ENCODE measurements around the gene FMO4.
"Not testable (repeated sequence)": the region's sequence is repeated elsewhere in the genome, so short reads cannot be mapped to it uniquely, and the experiment has no call there.

FMO4 gene

DNA sequence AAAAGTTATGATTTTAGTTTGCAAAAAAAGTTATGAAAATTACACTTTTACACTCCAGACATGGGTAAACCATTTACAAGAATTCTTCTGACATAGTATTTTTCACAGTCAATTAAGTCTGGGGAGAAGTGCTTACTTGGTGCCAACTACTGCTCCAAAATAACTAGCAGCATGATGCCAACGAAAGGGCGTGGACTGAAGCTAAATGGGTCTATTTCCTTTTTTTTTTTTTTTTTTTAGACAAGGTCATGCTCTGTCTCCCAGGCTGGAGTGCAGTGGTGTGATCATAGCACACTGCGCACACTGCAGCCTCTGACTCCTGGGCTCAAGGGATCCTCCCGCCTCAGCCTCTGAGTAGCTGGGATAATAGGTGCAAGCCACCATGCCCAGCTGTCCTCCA is 43.2 kb downstream of the FMO4 start:
- Histone ChIP-seq H3K27ac (ENCODE audit: low read depth, low read length) (no peak overlapping the region), H3K4me1 (ENCODE audit: control insufficient read depth, insufficient read depth, low read length) (no peaks in the 10 kb centered on the region), H3K36me3 (ENCODE audit: control insufficient read depth, insufficient read depth, low read length) (no peaks in the 10 kb centered on the region), H3K9me3 (ENCODE audit: control insufficient read depth, insufficient read depth, low read length) (no peaks in the 10 kb centered on the region), H3K27me3 (ENCODE audit: control insufficient read depth, insufficient read depth, low read length) (no peaks in the 10 kb centered on the region), H3K9ac (ENCODE audit: low read depth, low read length) (no peak overlapping the region), H3K4me3 (ENCODE audit: low read depth, low read length) (no peak overlapping the region)

DNA sequence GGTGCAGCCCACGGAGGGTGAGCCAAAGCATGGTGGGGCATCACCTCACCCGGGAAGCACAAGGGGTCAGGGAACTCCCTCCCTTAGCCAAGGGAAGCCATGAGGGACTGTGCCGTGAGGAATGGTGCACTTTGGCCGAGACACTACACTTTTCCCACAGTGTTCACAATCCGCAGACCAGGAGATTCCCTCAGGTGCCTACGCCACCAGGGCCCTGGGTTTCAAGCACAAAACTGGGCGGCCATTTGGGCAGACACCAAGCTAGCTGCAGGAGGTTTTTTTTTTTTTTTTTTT is 45.3 kb downstream of the FMO4 start:
- not testable (repeated sequence) for H3K9me3 ChIP-seq (ENCODE audit: control insufficient read depth, insufficient read depth, low read length); H3K9ac ChIP-seq (ENCODE audit: low read depth, low read length); H3K4me1 ChIP-seq (ENCODE audit: control insufficient read depth, insufficient read depth, low read length); H3K36me3 ChIP-seq (ENCODE audit: control insufficient read depth, insufficient read depth, low read length); H3K27ac ChIP-seq (ENCODE audit: low read depth, low read length); H3K4me3 ChIP-seq (ENCODE audit: low read depth, low read length); H3K27me3 ChIP-seq (ENCODE audit: control insufficient read depth, insufficient read depth, low read length)

DNA sequence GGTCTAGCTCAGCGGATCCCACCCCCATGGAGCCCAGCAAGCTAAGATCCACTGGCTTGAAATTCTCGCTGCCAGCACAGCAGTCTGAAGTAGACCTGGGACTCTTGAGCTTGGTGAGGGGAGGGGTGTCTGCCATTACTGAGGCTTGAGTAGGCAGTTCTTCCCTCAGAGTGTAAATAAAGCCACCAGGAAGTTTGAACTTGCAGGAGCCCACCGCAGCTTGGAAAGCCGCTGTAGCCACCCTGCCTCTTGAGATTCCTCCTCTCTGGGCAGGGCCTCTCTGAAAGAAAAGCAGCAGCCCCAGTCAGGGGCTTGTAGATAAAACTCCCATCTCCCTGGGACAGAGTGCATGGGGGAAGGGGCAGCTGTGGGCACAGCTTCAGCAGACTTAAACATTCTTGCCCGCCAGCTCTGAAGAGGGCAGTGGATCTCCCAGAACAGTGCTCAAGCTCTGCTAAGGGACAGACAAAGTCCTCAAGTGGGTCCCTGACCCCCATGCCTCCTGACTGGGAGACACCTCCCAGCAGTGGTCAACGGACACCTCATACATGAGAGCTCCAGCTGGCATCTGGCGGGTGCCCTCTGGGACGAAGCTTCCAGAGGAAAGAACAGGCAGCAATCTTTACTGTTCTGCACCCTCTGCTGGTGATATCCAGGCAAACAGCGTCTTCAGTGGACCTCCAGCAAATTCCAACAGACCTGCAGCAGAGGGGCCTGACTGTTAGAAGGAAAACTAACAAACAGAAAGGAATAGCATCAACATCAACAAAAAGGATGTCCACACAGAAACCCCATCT is 45.9 kb downstream of the FMO4 start:
- H3K9me3 ChIP-seq (ENCODE audit: control insufficient read depth, insufficient read depth, low read length); H3K9ac ChIP-seq (ENCODE audit: low read depth, low read length): not testable (repeated sequence)

DNA sequence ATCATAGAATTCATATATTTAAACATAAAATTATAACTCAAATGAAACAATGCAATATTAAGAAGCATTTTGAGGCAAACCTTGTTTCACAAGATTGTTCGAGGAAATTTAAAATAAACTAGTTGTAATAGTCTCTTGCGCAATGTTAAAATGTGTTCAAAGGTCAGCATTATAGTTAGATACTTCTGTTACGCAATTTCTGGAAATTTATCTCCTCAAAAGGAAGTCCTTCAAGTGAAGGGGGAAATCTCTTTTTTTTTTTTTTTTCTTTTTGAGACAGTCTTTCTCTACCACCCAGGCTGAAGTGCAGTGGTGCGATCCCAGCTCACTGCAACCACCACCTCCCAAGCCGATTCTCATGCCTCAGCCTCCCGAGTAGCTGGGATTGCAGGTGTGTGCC is 52.1 kb downstream of the FMO4 start:
- Histone ChIP-seq H3K27me3 (ENCODE audit: control insufficient read depth, insufficient read depth, low read length) (no peaks in the 10 kb centered on the region), H3K4me3 (ENCODE audit: low read depth, low read length) (no peak overlapping the region), H3K36me3 (ENCODE audit: control insufficient read depth, insufficient read depth, low read length) (no peaks in the 10 kb centered on the region), H3K27ac (ENCODE audit: low read depth, low read length) (no peak overlapping the region), H3K9me3 (ENCODE audit: control insufficient read depth, insufficient read depth, low read length) (no peaks in the 10 kb centered on the region), H3K4me1 (ENCODE audit: control insufficient read depth, insufficient read depth, low read length) (no peaks in the 10 kb centered on the region), H3K9ac (ENCODE audit: low read depth, low read length) (no peak overlapping the region)

More for the DNA sequence above, 45.9 kb downstream of the FMO4 start:
- H3K27me3 ChIP-seq (ENCODE audit: control insufficient read depth, insufficient read depth, low read length); H3K4me3 ChIP-seq (ENCODE audit: low read depth, low read length); H3K4me1 ChIP-seq (ENCODE audit: control insufficient read depth, insufficient read depth, low read length); H3K27ac ChIP-seq (ENCODE audit: low read depth, low read length); H3K36me3 ChIP-seq (ENCODE audit: control insufficient read depth, insufficient read depth, low read length): not testable (repeated sequence)

DNA sequence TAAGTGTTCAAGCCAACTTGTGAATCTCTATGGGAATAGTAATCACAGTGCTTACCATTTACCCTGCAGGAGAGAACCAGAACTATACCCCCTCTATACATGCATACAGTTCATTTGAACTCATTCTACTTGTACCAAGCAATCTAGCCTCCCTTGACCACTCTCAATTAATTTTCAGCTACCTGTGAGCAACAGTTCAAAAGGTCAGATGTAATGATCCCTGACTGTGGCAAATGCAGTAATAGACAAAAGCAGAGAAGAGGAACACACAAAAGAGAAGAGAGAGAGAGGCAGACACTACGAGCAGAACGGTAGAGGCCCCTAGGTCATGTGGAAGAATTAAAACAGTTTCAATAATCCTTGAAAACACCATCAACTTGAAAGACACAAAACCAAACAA is 52.8 kb downstream of the FMO4 start:
- H3K9me3 ChIP-seq (ENCODE audit: control insufficient read depth, insufficient read depth, low read length) = no peaks in the 10 kb centered on the region
- H3K4me3 ChIP-seq (ENCODE audit: low read depth, low read length) = no peak overlapping the region
- H3K4me1 ChIP-seq (ENCODE audit: control insufficient read depth, insufficient read depth, low read length) = no peaks in the 10 kb centered on the region
- H3K27ac ChIP-seq (ENCODE audit: low read depth, low read length) = no peak overlapping the region
- H3K27me3 ChIP-seq (ENCODE audit: control insufficient read depth, insufficient read depth, low read length) = no peaks in the 10 kb centered on the region
- H3K9ac ChIP-seq (ENCODE audit: low read depth, low read length) = no peak overlapping the region
- H3K36me3 ChIP-seq (ENCODE audit: control insufficient read depth, insufficient read depth, low read length) = no peaks in the 10 kb centered on the region

DNA sequence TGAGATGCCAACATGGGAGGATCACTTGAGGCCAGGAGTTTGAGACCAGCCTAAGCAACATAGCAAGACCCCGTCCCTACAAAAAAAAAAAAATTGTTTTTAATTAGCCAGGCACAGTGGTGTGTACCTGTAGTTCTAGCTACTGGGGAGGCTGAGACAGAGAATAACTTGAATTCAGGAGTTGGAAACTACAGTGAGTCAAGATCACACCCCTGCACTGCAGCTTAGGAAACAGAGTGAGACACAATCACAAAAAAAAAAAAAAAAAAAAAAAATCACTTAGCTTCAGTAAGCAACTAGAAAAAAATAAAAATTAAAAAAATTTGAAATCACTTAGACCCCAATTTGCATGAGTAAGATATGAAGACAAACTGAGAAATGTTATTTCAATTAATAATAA is 53.5 kb downstream of the FMO4 start:
- Histone ChIP-seq H3K4me3 (ENCODE audit: low read depth, low read length) (no peak overlapping the region), H3K36me3 (ENCODE audit: control insufficient read depth, insufficient read depth, low read length) (no peaks in the 10 kb centered on the region), H3K27me3 (ENCODE audit: control insufficient read depth, insufficient read depth, low read length) (no peaks in the 10 kb centered on the region), H3K27ac (ENCODE audit: low read depth, low read length) (no peak overlapping the region), H3K9me3 (ENCODE audit: control insufficient read depth, insufficient read depth, low read length) (no peaks in the 10 kb centered on the region), H3K4me1 (ENCODE audit: control insufficient read depth, insufficient read depth, low read length) (no peaks in the 10 kb centered on the region), H3K9ac (ENCODE audit: low read depth, low read length) (no peak overlapping the region)

DNA sequence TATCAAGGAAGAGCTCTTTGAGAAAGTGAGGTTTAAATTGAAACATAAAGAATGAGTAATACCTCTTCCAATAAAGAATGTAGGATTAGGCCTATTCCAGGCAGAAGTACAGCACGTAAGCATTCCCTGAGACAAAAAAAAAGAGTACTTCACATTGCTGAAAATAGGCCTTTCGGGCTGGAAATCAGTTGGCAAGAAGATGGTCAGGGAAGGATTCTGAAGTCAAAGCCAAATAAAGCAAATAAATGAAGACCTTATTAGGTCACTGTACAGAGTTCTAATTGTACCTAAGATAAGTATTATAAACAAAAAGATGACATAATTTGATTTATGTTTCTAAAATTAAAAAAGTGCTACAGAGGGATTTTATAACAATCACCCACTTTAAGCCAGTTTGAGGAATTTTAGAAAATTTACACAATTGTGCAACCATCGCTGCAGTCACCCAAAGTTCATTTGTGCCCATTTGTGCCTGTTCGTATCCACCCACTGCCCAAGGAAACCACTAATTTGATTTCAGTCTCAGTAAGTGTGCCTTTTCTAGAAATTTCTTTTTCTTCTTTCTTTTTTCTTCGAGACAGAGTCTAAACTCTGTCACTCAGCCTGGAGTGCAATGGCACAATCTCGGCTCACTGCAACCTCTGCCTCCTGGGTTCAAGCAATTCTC is 58.6 kb downstream of the FMO4 start:
- Histone ChIP-seq H3K9ac (ENCODE audit: low read depth, low read length) (no peak overlapping the region), H3K4me1 (ENCODE audit: control insufficient read depth, insufficient read depth, low read length) (no peaks in the 10 kb centered on the region), H3K4me3 (ENCODE audit: low read depth, low read length) (no peak overlapping the region), H3K27ac (ENCODE audit: low read depth, low read length) (no peak overlapping the region), H3K27me3 (ENCODE audit: control insufficient read depth, insufficient read depth, low read length) (no peaks in the 10 kb centered on the region), H3K36me3 (ENCODE audit: control insufficient read depth, insufficient read depth, low read length) (no peaks in the 10 kb centered on the region), H3K9me3 (ENCODE audit: control insufficient read depth, insufficient read depth, low read length) (no peaks in the 10 kb centered on the region)

DNA sequence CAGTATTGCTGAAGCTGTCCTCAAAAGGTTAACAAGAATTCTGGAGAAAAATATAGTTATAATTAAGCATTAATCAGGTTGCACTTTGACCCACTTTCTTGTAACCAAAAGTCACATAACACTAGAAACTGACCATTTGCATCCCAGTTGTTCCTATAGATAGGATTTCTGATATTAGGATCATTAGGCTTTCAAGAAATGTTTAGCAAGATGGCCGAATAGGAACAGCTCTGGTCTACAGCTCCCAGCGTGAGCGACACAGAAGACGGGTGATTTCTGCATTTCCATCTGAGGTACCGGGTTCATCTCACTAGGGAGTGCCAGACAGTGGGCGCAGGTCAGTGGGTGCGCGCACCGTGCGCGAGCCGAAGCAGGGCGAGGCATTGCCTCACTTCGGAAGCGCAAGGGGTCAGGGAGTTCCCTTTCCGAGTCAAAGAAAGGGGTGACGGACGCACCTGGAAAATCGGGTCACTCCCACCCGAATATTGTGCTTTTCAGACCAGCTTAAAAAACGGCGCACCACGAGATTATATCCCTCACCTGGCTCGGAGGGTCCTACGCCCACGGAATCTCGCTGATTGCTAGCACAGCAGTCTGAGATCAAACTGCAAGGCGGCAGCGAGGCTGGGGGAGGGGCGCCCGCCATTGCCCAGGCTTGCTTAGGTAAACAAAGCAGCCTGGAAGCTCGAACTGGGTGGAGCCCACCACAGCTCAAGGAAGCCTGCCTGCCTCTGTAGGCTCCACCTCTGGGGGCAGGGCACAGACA is 59.6 kb downstream of the FMO4 start:
- H3K9me3 ChIP-seq (ENCODE audit: control insufficient read depth, insufficient read depth, low read length); H3K4me1 ChIP-seq (ENCODE audit: control insufficient read depth, insufficient read depth, low read length); H3K27ac ChIP-seq (ENCODE audit: low read depth, low read length); H3K36me3 ChIP-seq (ENCODE audit: control insufficient read depth, insufficient read depth, low read length); H3K27me3 ChIP-seq (ENCODE audit: control insufficient read depth, insufficient read depth, low read length); H3K4me3 ChIP-seq (ENCODE audit: low read depth, low read length); H3K9ac ChIP-seq (ENCODE audit: low read depth, low read length): not testable (repeated sequence)

DNA sequence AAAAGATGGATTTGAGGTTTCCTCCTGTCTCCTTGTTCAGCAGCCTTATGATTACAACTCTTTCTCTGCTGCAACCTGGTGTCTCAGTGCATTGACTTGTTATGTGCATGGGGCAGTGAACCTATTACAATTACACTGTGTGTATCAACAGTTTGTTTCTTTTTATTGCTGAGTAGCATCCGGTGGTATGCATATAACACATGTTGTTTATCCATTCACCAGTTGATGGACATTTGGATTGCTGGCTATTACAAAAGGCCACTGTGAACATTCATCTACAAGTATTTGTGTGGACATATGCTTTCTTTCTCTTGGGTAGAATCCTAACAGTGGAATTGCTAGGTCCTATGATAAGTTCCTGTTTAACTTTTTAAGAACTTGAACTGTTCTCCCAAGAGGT is 65.9 kb downstream of the FMO4 start:
- Histone ChIP-seq H3K27ac (ENCODE audit: low read depth, low read length) (no peak overlapping the region), H3K9ac (ENCODE audit: low read depth, low read length) (no peak overlapping the region), H3K4me1 (ENCODE audit: control insufficient read depth, insufficient read depth, low read length) (no peaks in the 10 kb centered on the region), H3K9me3 (ENCODE audit: control insufficient read depth, insufficient read depth, low read length) (peaks cover 14% of the 10 kb centered on the region; the same call in 1 of the 2 replicates), H3K27me3 (ENCODE audit: control insufficient read depth, insufficient read depth, low read length) (no peaks in the 10 kb centered on the region), H3K4me3 (ENCODE audit: low read depth, low read length) (no peak overlapping the region), H3K36me3 (ENCODE audit: control insufficient read depth, insufficient read depth, low read length) (no peaks in the 10 kb centered on the region)

DNA sequence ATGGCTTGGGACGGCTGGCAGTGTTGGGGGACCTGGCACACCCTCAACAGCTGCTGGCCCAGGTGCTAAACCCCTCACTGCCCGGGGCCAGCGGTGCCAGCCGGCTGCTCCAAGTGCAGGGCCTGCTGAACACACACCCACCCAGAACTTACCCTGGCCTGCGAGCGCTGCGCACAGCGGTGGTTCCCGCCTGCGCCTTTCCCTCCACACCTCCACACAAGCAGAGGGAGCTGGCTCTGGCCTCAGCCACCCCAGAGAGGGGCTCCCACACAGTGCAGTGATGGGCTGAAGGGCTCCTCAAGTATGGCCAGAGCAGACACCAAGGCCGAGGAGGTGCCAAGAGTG is 67.9 kb downstream of the FMO4 start:
- H3K4me1 ChIP-seq (ENCODE audit: control insufficient read depth, insufficient read depth, low read length) = no peaks in the 10 kb centered on the region
- peaks cover 14% of the 10 kb centered on the region; the same call in 1 of the 2 replicates for H3K9me3 ChIP-seq (ENCODE audit: control insufficient read depth, insufficient read depth, low read length)
- H3K27me3 ChIP-seq (ENCODE audit: control insufficient read depth, insufficient read depth, low read length) = no peaks in the 10 kb centered on the region

DNA sequence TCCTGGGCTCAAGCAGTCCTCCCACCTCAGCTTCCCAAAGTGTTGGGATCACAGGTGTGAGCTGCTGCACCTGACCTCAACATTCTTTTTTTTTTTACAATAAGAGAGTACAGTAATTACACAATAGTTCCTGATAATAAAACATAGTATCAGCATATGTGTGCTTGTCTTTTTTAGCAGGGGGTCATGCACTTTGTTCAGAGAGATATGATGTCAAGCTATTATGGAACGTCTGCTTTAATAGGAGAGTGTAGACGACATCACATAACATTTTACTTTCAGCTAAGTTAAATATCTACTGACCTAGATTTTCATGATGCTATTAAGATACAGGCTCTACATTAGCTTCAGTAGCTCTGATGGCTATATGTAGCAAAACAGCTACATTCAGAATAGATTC is 70.5 kb downstream of the FMO4 start:
- Histone ChIP-seq H3K27me3 (ENCODE audit: control insufficient read depth, insufficient read depth, low read length) (no peaks in the 10 kb centered on the region), H3K4me1 (ENCODE audit: control insufficient read depth, insufficient read depth, low read length) (no peaks in the 10 kb centered on the region), H3K9ac (ENCODE audit: low read depth, low read length) (no peak overlapping the region), H3K4me3 (ENCODE audit: low read depth, low read length) (no peak overlapping the region), H3K36me3 (ENCODE audit: control insufficient read depth, insufficient read depth, low read length) (no peaks in the 10 kb centered on the region), H3K27ac (ENCODE audit: low read depth, low read length) (no peak overlapping the region), H3K9me3 (ENCODE audit: control insufficient read depth, insufficient read depth, low read length) (peaks cover 14% of the 10 kb centered on the region; the same call in 1 of the 2 replicates)

More for the DNA sequence above, 67.9 kb downstream of the FMO4 start:
- Histone ChIP-seq H3K36me3 (ENCODE audit: control insufficient read depth, insufficient read depth, low read length) (no peaks in the 10 kb centered on the region), H3K9ac (ENCODE audit: low read depth, low read length) (no peak overlapping the region), H3K4me3 (ENCODE audit: low read depth, low read length) (no peak overlapping the region), H3K27ac (ENCODE audit: low read depth, low read length) (no peak overlapping the region)
